Vagina (tissue), 2 donors: ENCODE data around the gene KCNH1. TPM values are rescaled to one million over a fixed set of nuclear protein-coding genes. Genes with fewer than 3 reads are reported as not detected.
A peak's percentile ranks its signal among the peaks of the same experiment; 100 is the strongest.

Experiments
- DNase-seq, 2 donors: peaks; one replicate each; pipeline ENCODE4 v3.0.0-alpha.2; 2017; ENCODE audit errors: extremely low spot score in 2 of 2
- H3K27ac ChIP-seq: fragments of 200-600 bp; sonication (generic); one replicate; pipeline ENCODE4 v1.5.1; 2019
- H3K27me3 ChIP-seq: fragments of 200-600 bp; sonication (generic); one replicate; pipeline ENCODE4 v1.5.1; 2019
- H3K36me3 ChIP-seq, 2 donors: fragments of 200-600 bp; sonication (generic); one replicate each; pipeline ENCODE4 v1.5.1; 2017 to 2019
- H3K4me1 ChIP-seq: fragments of 200-600 bp; sonication (generic); one replicate; pipeline ENCODE4 v1.5.1; 2019
- H3K4me3 ChIP-seq, 2 donors: fragments of 200-600 bp; sonication (generic); 1 replicate in 1 of 2; 2 replicates in 1 of 2; pipeline ENCODE4 v1.5.1; 2016 to 2019
- H3K9me3 ChIP-seq: fragments of 200-600 bp; sonication (generic); one replicate; pipeline ENCODE4 v1.5.1; 2019
- CTCF ChIP-seq, 3 experiments: fragments of 450-650 bp in 2 of 3; fragments of 200-600 bp in 1 of 3; sonication (generic) in 1 of 3; IDR thresholded peaks; one replicate each; pipeline ENCODE4 v1.5.1; 2017 to 2019; ENCODE audit warnings: antibody characterized with exemption in 3 of 3, mild to moderate bottlenecking in 2 of 3, moderate library complexity in 2 of 3
- POLR2A ChIP-seq, 2 donors: fragments of 450-650 bp; IDR thresholded peaks; one replicate each; pipeline ENCODE4 v1.6.1; 2017; ENCODE audit warnings: antibody characterized with exemption in 2 of 2, mild to moderate bottlenecking in 2 of 2, moderate library complexity in 2 of 2
- POLR2AphosphoS5 ChIP-seq, 2 donors: sonication (generic); formaldehyde crosslinking; IDR thresholded peaks; one replicate each; pipeline ENCODE4 v1.9.0; 2017; ENCODE audit warnings: antibody characterized with exemption in 2 of 2, mild to moderate bottlenecking in 2 of 2, low read depth in 1 of 2; ENCODE audit not compliant: insufficient read depth in 1 of 2
- intact Hi-C: fragments of 100-400 bp; cut with DNase I; formaldehyde crosslinking; loops from one replicate; pipeline ENCODE4 v1.15.1; 2023
- total RNA-seq: library from RNA; depleted of rRNA; stranded (reverse); fragments of >200 nt; gene quantifications from one replicate; pipeline ENCODE4 v1.2.3, GENCODE V29; 2016

Gene KCNH1, protein sequence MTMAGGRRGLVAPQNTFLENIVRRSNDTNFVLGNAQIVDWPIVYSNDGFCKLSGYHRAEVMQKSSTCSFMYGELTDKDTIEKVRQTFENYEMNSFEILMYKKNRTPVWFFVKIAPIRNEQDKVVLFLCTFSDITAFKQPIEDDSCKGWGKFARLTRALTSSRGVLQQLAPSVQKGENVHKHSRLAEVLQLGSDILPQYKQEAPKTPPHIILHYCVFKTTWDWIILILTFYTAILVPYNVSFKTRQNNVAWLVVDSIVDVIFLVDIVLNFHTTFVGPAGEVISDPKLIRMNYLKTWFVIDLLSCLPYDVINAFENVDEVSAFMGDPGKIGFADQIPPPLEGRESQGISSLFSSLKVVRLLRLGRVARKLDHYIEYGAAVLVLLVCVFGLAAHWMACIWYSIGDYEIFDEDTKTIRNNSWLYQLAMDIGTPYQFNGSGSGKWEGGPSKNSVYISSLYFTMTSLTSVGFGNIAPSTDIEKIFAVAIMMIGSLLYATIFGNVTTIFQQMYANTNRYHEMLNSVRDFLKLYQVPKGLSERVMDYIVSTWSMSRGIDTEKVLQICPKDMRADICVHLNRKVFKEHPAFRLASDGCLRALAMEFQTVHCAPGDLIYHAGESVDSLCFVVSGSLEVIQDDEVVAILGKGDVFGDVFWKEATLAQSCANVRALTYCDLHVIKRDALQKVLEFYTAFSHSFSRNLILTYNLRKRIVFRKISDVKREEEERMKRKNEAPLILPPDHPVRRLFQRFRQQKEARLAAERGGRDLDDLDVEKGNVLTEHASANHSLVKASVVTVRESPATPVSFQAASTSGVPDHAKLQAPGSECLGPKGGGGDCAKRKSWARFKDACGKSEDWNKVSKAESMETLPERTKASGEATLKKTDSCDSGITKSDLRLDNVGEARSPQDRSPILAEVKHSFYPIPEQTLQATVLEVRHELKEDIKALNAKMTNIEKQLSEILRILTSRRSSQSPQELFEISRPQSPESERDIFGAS
- total RNA-seq = 3.9 TPM

DNA sequence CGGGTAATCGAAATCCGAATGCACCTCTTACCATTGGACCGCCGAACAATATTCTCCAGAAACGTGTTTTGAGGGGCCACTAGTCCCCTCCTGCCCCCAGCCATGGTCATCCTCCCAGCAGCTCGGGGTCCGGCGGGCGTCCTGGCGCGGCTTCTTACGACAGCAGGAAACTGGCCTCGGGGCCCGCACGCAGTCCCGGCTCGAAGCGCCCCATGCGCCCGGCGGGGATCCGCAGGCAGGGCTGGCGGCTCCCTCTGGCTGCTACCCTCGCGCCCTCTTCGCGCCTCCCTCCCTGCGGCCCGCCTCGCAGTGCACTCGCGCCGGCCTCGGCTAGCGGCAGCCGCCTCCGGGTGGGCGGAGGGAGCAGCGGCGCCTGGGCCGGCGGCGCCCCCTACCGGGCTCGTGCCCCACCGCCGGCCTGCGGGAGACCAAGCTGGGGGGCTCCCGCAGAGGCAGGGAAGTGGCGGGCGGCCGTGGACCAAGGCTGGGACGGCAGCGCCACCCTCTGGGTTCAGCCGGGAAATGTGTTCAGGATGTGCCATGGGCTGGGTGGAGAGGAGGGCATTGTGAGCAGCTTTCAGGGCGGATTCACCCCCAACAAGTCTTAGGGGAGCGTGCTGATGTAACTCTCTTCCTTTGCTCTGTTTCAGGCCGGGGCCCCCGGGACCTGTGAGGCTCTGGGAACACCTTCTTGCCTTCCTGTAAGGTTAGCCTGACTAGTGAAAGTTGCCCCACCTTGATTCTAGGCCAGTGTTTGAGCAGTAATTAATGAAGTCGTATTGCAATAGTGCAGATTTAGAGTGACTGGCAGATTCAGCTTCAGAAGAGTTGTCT, at the start of gene KCNH1:
Gene KCNH1 (minus strand): TSS at position 313 of the 834 bp plus-strand sequence. CDS start 203 bp downstream, at position 110.
- TF ChIP-seq POLR2AphosphoS5 (IDR thresholded peaks at IDR 0.05; ENCODE audit: insufficient read depth in 1 of 2, low read depth in 1 of 2) (peak in 1 of 2 donors; percentile 29), CTCF (IDR thresholded peaks at IDR 0.05) (peak; percentile 70 to 95 (median 88)), POLR2A (IDR thresholded peaks at IDR 0.05) (peak in 1 of 2 donors; percentile 14)
- no peak for DNase-seq
- intact Hi-C loops = loop anchor here (1.0 kb wide), 1 partner anchor 550 kb away; no protein-coding TSS in a partner anchor
- H3K36me3 ChIP-seq = no peaks in the 10 kb centered on the region
- H3K27ac ChIP-seq = peak within 1 kb of the TSS; percentile 76
- H3K4me1 ChIP-seq = peaks cover 20% of the 10 kb centered on the region
- H3K27me3 ChIP-seq = peaks cover 4% of the 10 kb centered on the region
- peak within 1 kb of the TSS; percentile 43 to 50 for H3K4me3 ChIP-seq
- H3K9me3 ChIP-seq = no peaks in the 10 kb centered on the region

- no peaks in the 10 kb centered on the region for H3K36me3 ChIP-seq
- no peaks in the 10 kb centered on the region for H3K27me3 ChIP-seq
- no peaks in the 10 kb centered on the region for H3K9me3 ChIP-seq
- intact Hi-C loops = no loop called here
- DNase-seq = no peak
- H3K27ac ChIP-seq = no peak overlapping the region
- H3K4me1 ChIP-seq = no peaks in the 10 kb centered on the region
- H3K4me3 ChIP-seq = no peak overlapping the region
- no peak for TF ChIP-seq POLR2AphosphoS5 (IDR thresholded peaks at IDR 0.05; ENCODE audit: insufficient read depth in 1 of 2, low read depth in 1 of 2)
- no peak for TF ChIP-seq CTCF (IDR thresholded peaks at IDR 0.05)
- no peak for TF ChIP-seq POLR2A (IDR thresholded peaks at IDR 0.05)
These were observed 48.8 kb upstream of the KCNH1 start for GRCh38 chr1:211182746-211183145.

DNA sequence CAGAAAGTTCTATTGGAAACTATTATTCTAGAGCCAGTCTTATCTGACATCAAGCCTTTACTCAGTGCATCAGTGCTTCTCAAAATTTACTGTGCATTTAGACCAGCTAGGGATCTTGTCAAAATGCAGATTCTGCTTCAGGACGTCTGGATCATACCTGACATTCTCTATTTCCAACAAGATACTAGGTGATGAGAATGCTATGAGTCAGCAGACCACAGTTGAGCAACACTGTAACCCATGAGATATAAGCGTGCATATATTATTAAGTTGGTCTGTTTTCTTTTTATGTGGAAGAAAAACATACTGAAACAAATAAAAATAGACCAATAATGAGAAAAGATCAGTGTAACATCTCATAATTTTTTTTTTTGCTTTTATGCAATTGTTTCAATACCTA, 40.4 kb upstream of the KCNH1 start:
- TF ChIP-seq POLR2AphosphoS5 (IDR thresholded peaks at IDR 0.05; ENCODE audit: insufficient read depth in 1 of 2, low read depth in 1 of 2) = no peak
- TF ChIP-seq POLR2A (IDR thresholded peaks at IDR 0.05) = no peak
- no peak for TF ChIP-seq CTCF (IDR thresholded peaks at IDR 0.05)
- intact Hi-C loops = no loop called here

GRCh38 chr1:211172657-211173056, 38.7 kb upstream of the KCNH1 start:
- no peaks in the 10 kb centered on the region for H3K27me3 ChIP-seq
- TF ChIP-seq CTCF (IDR thresholded peaks at IDR 0.05) = no peak
- no peak for TF ChIP-seq POLR2AphosphoS5 (IDR thresholded peaks at IDR 0.05; ENCODE audit: insufficient read depth in 1 of 2, low read depth in 1 of 2)
- TF ChIP-seq POLR2A (IDR thresholded peaks at IDR 0.05) = no peak
- no peak overlapping the region for H3K27ac ChIP-seq
- no peak for DNase-seq
- H3K4me1 ChIP-seq = no peaks in the 10 kb centered on the region
- intact Hi-C loops = no loop called here
- no peaks in the 10 kb centered on the region for H3K9me3 ChIP-seq
- no peak overlapping the region for H3K4me3 ChIP-seq
- no peaks in the 10 kb centered on the region for H3K36me3 ChIP-seq

More for the DNA sequence above, 40.4 kb upstream of the KCNH1 start:
- no peak for DNase-seq
- Histone ChIP-seq H3K27me3 (no peaks in the 10 kb centered on the region), H3K4me1 (no peaks in the 10 kb centered on the region), H3K9me3 (no peaks in the 10 kb centered on the region), H3K36me3 (no peaks in the 10 kb centered on the region), H3K4me3 (no peak overlapping the region), H3K27ac (no peak overlapping the region)
